ENCODE results near the gene CALD1.

The CALD1 gene

DNA sequence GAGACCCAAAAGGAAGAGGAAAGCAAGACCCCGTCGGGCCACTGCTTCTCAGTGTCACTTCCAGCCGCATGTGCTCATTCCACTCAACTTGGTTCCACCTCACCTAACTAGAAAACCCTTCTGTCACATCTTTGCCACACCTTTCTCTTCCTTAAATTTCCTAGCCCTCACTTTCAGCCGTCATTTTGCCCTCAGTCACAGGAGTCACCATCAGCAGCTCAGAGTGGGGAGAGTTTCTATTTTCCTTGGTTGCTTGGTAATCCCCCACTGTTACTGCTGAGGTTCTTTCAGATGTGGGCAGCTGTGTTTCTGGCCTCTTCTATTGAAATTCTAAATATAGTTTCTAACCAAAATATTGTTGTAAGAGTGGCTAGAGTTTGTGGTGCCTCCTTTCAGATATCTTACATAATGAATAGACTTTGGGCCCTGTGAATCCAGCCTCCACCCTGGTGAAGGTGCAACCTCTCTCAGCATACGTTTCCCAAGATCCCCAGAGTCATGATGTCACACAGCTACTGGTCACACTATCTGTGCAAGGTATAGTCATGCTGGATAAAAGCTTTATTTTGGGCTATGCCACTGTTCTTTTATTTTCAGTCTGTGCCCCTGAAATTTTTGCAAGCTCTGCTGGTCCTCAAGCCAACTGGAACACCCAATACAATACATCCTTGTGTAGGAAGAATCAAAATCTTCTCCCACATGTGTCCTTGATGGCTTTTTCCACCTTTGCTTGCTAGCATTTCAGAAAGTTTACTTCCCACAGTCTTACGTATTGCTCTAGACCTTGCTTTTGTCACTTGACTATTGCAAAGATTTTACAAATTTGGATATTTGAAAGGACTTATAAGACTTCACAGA, 216.0 kb downstream of the CALD1 start:
- TF ChIP-seq, protein P1, sequence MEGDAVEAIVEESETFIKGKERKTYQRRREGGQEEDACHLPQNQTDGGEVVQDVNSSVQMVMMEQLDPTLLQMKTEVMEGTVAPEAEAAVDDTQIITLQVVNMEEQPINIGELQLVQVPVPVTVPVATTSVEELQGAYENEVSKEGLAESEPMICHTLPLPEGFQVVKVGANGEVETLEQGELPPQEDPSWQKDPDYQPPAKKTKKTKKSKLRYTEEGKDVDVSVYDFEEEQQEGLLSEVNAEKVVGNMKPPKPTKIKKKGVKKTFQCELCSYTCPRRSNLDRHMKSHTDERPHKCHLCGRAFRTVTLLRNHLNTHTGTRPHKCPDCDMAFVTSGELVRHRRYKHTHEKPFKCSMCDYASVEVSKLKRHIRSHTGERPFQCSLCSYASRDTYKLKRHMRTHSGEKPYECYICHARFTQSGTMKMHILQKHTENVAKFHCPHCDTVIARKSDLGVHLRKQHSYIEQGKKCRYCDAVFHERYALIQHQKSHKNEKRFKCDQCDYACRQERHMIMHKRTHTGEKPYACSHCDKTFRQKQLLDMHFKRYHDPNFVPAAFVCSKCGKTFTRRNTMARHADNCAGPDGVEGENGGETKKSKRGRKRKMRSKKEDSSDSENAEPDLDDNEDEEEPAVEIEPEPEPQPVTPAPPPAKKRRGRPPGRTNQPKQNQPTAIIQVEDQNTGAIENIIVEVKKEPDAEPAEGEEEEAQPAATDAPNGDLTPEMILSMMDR (IDR thresholded peaks at IDR 0.05; ENCODE audit: low read depth, low read length): no peak
- H3K9me3 ChIP-seq: no peaks in the 10 kb centered on the region
- peaks cover 6% of the 10 kb centered on the region; the same call in 1 of the 2 replicates for H3K36me3 ChIP-seq
- H3K4me1 ChIP-seq: peaks cover 14% of the 10 kb centered on the region
- DNase-seq: no peak
- H3K27me3 ChIP-seq: no peaks in the 10 kb centered on the region
- H3K4me3 ChIP-seq (ENCODE audit: low read depth, low read length): no peak overlapping the region

DNA sequence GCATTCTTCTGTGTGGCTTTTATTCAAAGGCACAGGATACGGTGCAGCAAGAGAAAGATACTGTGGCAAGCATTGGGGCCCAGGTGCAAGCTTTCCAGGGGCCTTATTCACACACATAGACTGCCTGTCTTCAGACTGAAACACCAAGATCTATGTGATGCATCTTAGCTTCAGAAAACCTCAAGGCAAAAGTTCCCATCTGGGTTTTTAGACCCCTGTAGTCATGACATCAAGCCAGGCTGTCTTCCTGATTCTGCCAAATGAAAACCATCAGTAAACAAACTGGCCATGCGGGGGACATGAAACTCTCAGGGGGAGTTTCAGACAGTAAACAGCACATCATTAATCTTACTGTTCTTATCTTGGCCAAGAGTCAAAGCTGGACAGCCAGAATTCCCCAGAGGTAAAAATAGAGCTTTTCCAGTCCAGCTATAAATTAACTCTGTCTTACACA, 216.7 kb downstream of the CALD1 start:
- peaks cover 6% of the 10 kb centered on the region; the same call in 1 of the 2 replicates for H3K36me3 ChIP-seq
- TF ChIP-seq, protein P1 (IDR thresholded peaks at IDR 0.05; ENCODE audit: low read depth, low read length): no peak
- H3K27me3 ChIP-seq: no peaks in the 10 kb centered on the region
- H3K4me1 ChIP-seq: peaks cover 14% of the 10 kb centered on the region
- no peaks in the 10 kb centered on the region for H3K9me3 ChIP-seq
- H3K4me3 ChIP-seq (ENCODE audit: low read depth, low read length): no peak overlapping the region
- peak; percentile 52 for DNase-seq

DNA sequence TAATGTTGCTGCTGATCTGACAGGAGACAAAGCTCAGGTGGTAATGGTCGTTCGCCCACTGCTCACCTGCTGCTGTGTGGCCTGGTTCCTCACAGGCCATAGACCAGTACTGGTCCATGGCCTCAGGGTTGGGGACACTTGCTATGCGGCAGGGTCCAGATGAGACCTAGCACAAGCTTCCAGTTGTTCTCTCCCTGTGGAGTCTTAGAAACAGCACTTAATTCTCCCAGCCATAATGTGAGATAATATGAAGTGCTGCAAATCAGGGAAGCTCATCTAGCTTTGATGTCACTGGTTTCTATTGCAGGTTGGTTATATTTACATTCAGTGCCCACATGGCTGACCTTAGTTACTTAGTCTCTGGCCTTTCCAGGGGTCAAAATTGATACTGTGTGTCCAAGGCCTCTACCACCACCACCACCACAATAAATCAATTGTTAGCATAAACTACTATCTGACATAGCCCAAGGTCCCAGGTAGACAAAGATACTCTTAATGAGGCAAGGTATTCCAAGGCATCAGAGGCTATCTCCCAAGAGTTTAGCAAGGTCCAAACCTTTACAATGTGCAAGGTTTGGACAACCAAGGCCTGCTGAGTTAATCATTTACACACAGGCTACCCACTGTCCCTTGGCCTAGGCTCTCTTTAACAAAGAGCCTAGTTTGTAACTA, 217.9 kb downstream of the CALD1 start:
- no peaks in the 10 kb centered on the region for H3K9me3 ChIP-seq
- H3K36me3 ChIP-seq: peaks cover 6% of the 10 kb centered on the region; the same call in 1 of the 2 replicates
- peaks cover 14% of the 10 kb centered on the region for H3K4me1 ChIP-seq
- no peak overlapping the region for H3K4me3 ChIP-seq (ENCODE audit: low read depth, low read length)
- H3K27me3 ChIP-seq: no peaks in the 10 kb centered on the region
- TF ChIP-seq, protein P1 (IDR thresholded peaks at IDR 0.05; ENCODE audit: low read depth, low read length): no peak
- no peak for DNase-seq

DNA sequence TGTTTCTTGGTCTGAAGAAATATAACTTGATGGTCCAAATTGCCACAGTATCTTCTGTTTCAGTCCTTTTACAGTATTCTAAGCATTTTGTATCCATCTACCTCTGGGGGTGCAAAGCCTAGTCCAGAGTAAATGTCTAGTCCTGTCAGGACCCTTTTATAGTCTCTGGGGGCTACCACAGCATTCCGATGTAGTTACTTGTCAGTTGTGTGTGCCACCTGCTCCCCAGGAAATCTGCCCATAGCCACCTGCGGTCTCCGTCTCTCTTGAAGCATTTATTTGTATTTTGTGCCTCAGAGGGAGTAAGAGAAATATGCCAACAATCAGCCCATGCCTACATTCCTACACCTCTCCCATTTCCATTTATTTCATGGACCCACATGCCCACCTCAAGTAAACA, 219.7 kb downstream of the CALD1 start:
- Histone ChIP-seq H3K27me3 (no peaks in the 10 kb centered on the region), H3K9me3 (no peaks in the 10 kb centered on the region), H3K4me3 (ENCODE audit: low read depth, low read length) (no peak overlapping the region), H3K4me1 (peaks cover 14% of the 10 kb centered on the region), H3K36me3 (no peaks in the 10 kb centered on the region)
- TF ChIP-seq, protein P1 (IDR thresholded peaks at IDR 0.05; ENCODE audit: low read depth, low read length): no peak
- DNase-seq: no peak

DNA sequence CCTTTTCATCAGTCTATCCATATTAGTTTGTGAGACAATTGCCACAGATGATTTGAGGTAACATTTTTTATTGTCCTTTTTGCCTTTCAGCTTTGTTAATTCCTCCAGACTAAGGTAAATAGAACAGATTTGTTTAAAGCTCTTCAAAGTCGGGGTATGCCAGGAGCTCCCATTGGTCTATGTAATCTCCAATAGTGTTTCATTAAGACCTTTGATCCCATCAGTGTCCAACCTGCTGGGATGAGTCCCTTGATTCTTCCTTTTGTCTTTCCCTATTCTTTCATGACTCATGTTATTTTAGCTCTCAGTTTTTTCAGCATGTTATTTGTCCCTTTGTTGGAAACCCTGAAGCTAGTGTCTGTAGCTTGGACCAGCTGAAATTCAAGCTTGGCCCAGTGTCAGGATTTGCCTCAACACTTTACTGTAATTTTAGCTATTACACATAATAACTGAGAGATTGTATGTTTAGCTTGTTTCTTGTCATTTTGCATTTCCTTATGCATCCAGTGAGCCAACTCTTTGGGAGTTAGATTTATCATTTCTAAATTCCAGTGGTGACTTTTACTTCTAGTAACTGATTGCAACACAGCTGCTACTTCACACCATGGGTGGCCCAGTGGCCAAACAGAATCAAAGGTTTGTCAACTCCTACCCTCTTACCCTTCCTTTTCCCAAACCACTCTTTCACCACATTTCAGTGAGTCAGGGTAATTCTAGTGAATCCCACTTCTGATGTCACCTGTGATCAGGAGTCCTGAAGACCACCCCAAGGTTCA, 222.1 kb downstream of the CALD1 start:
- TF ChIP-seq, protein P1 (IDR thresholded peaks at IDR 0.05; ENCODE audit: low read depth, low read length): no peak
- Histone ChIP-seq H3K4me3 (ENCODE audit: low read depth, low read length) (no peak overlapping the region), H3K36me3 (no peaks in the 10 kb centered on the region), H3K27me3 (no peaks in the 10 kb centered on the region), H3K9me3 (no peaks in the 10 kb centered on the region; the same call in 1 of the 2 replicates), H3K4me1 (peaks cover 7% of the 10 kb centered on the region; the same call in 1 of the 2 replicates)
- DNase-seq: no peak

Data from BE2C (cell line).